Measurements from ENCODE around the gene ZNF385D. TPM values are rescaled to one million over a fixed set of nuclear protein-coding genes. Genes with fewer than 3 reads are reported as not detected.

Gene ZNF385D
- total RNA-seq, 1 experiment from 2014 or later: not detected

- no peak for DNase-seq (ENCODE audit: low read depth)
Measured at GRCh38 chr3:21377071-21377769, 373.8 kb downstream of the ZNF385D start.

- DNase-seq (ENCODE audit: low read depth): no peak
Measured at GRCh38 chr3:21372316-21372715, 378.7 kb downstream of the ZNF385D start.

All from Daoy (cell line).